Panc1 (cell line): ENCODE measurements around the gene ZCCHC4. TPM values are rescaled to one million over a fixed set of nuclear protein-coding genes. Genes with fewer than 3 reads are reported as not detected.

Experiments
- ATAC-seq: fragments of 200-7000 bp; cut with Tn5 transposase; 2 replicates; pipeline ENCODE4 v1.9.1; 2020; ENCODE audit warnings: mild to moderate bottlenecking, moderate library complexity
- BruUV-seq: library from RNA; stranded (reverse); fragments of 400-500 nt; replicated peaks from 2 replicates; lab custom pipeline; 2021; lab: Mats Ljungman, UMichigan
- CTCF ChIA-PET: fragments of 300-600 bp; sonication (Branson Sonifier 250); formaldehyde crosslinking; loops from one replicate; lab custom pipeline; 2022; ENCODE audit warnings: antibody characterized with exemption; lab: Charles Lee
- POLR2A ChIA-PET: fragments of 300-600 bp; sonication (Branson Sonifier 250); formaldehyde crosslinking; loops from one replicate; lab custom pipeline; 2022; ENCODE audit warnings: antibody characterized with exemption; lab: Charles Lee
- DNase-seq: peaks from one replicate; pipeline ENCODE4 v3.0.0-alpha.2; 2010; ENCODE audit warnings: low read depth, low spot score
- H3K27ac ChIP-seq: 2 replicates; pipeline ENCODE4 v1.5.1; 2011; ENCODE audit warnings: mild to moderate bottlenecking, low read length, inconsistent platforms
- H3K27me3 ChIP-seq: fragments of 200-500 bp; sonication (Bioruptor generic); 2 replicates; pipeline ENCODE4 v1.6.0; 2014; ENCODE audit warnings: low read length, inconsistent platforms; ENCODE audit not compliant: control insufficient read depth, insufficient read depth
- H3K36me3 ChIP-seq: fragments of 200-500 bp; sonication (Bioruptor generic); 2 replicates; pipeline ENCODE4 v1.5.1; 2014; ENCODE audit warnings: inconsistent platforms, mild to moderate bottlenecking, low read length, moderate library complexity; ENCODE audit not compliant: control insufficient read depth, insufficient read depth
- H3K4me1 ChIP-seq: 2 replicates; pipeline ENCODE4 v1.5.1; 2011; ENCODE audit warnings: inconsistent platforms, mild to moderate bottlenecking, low read length, moderate library complexity; ENCODE audit not compliant: control insufficient read depth, insufficient read depth
- H3K4me3 ChIP-seq, 2 experiments: 2 replicates each; pipeline ENCODE4 v1.5.1; 2011 to 2012; ENCODE audit warnings: low read depth in 2 of 2, low read length in 2 of 2, mild to moderate bottlenecking in 2 of 2, inconsistent platforms in 1 of 2, moderate library complexity in 1 of 2
- H3K9me3 ChIP-seq: fragments of 200-500 bp; sonication (Bioruptor generic); 2 replicates; pipeline ENCODE4 v1.5.1; 2014; ENCODE audit warnings: low read depth, mild to moderate bottlenecking, inconsistent platforms, low read length, moderate library complexity; ENCODE audit not compliant: control insufficient read depth, insufficient read depth
- POLR2AphosphoS5 ChIP-seq: IDR thresholded peaks from 2 replicates; pipeline ENCODE4 v1.6.1; 2012; ENCODE audit warnings: mild to moderate bottlenecking, low read depth, low read length, moderate library complexity
- SIN3A ChIP-seq: IDR thresholded peaks from 2 replicates; pipeline ENCODE4 v1.6.1; 2012; ENCODE audit warnings: low read depth, mild to moderate bottlenecking, low read length, moderate library complexity, borderline replicate concordance; ENCODE audit not compliant: insufficient read depth
- TCF7L2 ChIP-seq: IDR thresholded peaks from 2 replicates; pipeline ENCODE4 v1.6.1; 2011; ENCODE audit warnings: mild to moderate bottlenecking, low read depth, low read length, inconsistent platforms
- in situ Hi-C: cut with HindIII; loops from 2 replicates; pipeline ENCODE4 v1.10.0; 2016; ENCODE audit warnings: low sequenced_read_pairs, low pct_unique_long_range_greater_than_20kb
- intact Hi-C: fragments of 100-400 bp; cut with micrococcal nuclease; formaldehyde crosslinking; loops from one replicate; pipeline ENCODE4 v1.10.0; 2022; ENCODE audit not compliant: unreplicated experiment
- total RNA-seq: library from RNA; stranded (reverse); gene quantifications from one replicate; pipeline ENCODE4 v1.2.1, GENCODE V29; 2021; ENCODE audit not compliant: unreplicated experiment
- TF ChIP-seq, protein P1 (sequence below), 2 experiments: IDR thresholded peaks; 2 replicates each; pipeline ENCODE4 v1.6.1; 2011 to 2012; ENCODE audit warnings: low read depth in 2 of 2, control low read depth in 1 of 2, low read length in 1 of 2, mild to moderate bottlenecking in 1 of 2, moderate library complexity in 1 of 2; ENCODE audit not compliant: insufficient read depth in 1 of 2
- TF ChIP-seq, protein P2 (sequence below): fragments of 450-650 bp; IDR thresholded peaks from 2 replicates; pipeline ENCODE4 v1.5.1; 2017; ENCODE audit warnings: mild to moderate bottlenecking

Gene ZCCHC4
- total RNA-seq, 1 experiment from 2014 or later, result 6.0 TPM

DNA sequence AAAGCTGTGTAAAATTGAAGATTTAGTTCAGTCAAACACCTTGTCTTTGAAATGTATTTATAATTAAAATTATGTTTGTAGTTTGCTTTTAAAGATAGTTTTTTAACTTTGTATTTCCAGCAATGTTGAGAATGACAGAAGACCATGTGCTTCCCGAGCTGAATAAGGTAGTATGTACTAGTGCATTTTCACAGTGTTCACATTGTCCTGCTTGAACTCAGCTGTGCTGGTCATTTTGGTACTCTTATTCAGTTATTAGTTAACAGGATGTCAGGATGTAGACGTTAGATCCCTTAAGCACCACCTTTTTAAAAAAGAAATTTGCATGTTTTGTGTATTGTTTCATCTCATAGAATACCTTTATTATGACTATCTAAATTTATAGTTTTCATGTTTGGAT is 92.9 kb downstream of the ZCCHC4 start:
- intact Hi-C loops (no loop called here), in situ Hi-C loops (no loop called here)
- DNase-seq (no peak), ATAC-seq (no peak)
- Histone ChIP-seq H3K27ac (no peak overlapping the region), H3K36me3 (peaks cover 13% of the 10 kb centered on the region), H3K27me3 (no peaks in the 10 kb centered on the region), H3K4me3 (no peak overlapping the region), H3K4me1 (peaks cover 2% of the 10 kb centered on the region; the same call in 1 of the 2 replicates), H3K9me3 (no peaks in the 10 kb centered on the region)
- ChIA-PET CTCF (no interaction called here), POLR2A (no interaction called here)
- TF ChIP-seq SIN3A, result no peak
- no peak for TF ChIP-seq POLR2AphosphoS5
- TF ChIP-seq, protein P1, sequence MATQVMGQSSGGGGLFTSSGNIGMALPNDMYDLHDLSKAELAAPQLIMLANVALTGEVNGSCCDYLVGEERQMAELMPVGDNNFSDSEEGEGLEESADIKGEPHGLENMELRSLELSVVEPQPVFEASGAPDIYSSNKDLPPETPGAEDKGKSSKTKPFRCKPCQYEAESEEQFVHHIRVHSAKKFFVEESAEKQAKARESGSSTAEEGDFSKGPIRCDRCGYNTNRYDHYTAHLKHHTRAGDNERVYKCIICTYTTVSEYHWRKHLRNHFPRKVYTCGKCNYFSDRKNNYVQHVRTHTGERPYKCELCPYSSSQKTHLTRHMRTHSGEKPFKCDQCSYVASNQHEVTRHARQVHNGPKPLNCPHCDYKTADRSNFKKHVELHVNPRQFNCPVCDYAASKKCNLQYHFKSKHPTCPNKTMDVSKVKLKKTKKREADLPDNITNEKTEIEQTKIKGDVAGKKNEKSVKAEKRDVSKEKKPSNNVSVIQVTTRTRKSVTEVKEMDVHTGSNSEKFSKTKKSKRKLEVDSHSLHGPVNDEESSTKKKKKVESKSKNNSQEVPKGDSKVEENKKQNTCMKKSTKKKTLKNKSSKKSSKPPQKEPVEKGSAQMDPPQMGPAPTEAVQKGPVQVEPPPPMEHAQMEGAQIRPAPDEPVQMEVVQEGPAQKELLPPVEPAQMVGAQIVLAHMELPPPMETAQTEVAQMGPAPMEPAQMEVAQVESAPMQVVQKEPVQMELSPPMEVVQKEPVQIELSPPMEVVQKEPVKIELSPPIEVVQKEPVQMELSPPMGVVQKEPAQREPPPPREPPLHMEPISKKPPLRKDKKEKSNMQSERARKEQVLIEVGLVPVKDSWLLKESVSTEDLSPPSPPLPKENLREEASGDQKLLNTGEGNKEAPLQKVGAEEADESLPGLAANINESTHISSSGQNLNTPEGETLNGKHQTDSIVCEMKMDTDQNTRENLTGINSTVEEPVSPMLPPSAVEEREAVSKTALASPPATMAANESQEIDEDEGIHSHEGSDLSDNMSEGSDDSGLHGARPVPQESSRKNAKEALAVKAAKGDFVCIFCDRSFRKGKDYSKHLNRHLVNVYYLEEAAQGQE (IDR thresholded peaks at IDR 0.05; ENCODE audit: insufficient read depth in 1 of 2, low read depth in 2 of 2, low read length in 1 of 2), result no peak
- no peak for TF ChIP-seq TCF7L2
- TF ChIP-seq, protein P2, sequence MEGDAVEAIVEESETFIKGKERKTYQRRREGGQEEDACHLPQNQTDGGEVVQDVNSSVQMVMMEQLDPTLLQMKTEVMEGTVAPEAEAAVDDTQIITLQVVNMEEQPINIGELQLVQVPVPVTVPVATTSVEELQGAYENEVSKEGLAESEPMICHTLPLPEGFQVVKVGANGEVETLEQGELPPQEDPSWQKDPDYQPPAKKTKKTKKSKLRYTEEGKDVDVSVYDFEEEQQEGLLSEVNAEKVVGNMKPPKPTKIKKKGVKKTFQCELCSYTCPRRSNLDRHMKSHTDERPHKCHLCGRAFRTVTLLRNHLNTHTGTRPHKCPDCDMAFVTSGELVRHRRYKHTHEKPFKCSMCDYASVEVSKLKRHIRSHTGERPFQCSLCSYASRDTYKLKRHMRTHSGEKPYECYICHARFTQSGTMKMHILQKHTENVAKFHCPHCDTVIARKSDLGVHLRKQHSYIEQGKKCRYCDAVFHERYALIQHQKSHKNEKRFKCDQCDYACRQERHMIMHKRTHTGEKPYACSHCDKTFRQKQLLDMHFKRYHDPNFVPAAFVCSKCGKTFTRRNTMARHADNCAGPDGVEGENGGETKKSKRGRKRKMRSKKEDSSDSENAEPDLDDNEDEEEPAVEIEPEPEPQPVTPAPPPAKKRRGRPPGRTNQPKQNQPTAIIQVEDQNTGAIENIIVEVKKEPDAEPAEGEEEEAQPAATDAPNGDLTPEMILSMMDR, result no peak
- BruUV-seq, result no TSS peak

DNA sequence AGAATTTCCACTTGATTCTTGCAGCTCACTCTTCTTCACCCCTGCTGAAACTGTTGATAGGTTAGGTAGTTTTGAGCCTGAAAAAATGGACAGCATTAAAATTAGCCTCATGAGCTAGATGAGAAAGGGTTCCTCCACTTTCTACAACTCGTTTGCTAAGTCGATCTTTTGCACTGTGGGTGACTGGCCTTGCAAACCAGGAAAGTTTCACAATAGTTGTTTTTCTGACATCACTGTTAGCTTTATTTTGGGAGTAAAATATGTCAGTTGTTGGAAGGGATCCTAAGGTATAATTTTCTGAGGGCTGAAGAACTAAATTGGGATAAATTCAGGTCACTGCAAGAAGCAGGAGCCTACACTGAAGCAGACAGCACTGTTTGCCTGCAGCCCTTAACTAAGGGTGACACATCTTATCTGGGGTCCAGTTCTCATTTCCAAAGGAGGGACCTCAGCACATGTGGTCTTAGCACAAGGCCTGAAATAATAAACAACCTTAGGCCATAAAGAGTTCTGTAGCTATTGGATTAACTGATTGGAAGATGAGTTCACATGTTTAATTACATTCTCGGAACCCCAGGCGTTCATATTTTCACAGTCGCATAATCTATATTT is 93.6 kb downstream of the ZCCHC4 start:
- no peak for DNase-seq
- ATAC-seq, result no peak
- intact Hi-C loops, result no loop called here
- TF ChIP-seq TCF7L2 (no peak), POLR2AphosphoS5 (no peak), SIN3A (no peak)
- TF ChIP-seq, protein P2, result no peak
- TF ChIP-seq, protein P1 (IDR thresholded peaks at IDR 0.05; ENCODE audit: insufficient read depth in 1 of 2, low read depth in 2 of 2, low read length in 1 of 2), result no peak
- no peaks in the 10 kb centered on the region for H3K9me3 ChIP-seq
- no peak overlapping the region for H3K4me3 ChIP-seq
- no peak overlapping the region for H3K27ac ChIP-seq
- peaks cover 13% of the 10 kb centered on the region for H3K36me3 ChIP-seq
- CTCF ChIA-PET, result no interaction called here
- BruUV-seq, result no TSS peak
- POLR2A ChIA-PET, result no interaction called here
- no peaks in the 10 kb centered on the region for H3K4me1 ChIP-seq
- in situ Hi-C loops, result no loop called here
- H3K27me3 ChIP-seq, result no peaks in the 10 kb centered on the region
